Measurements from ENCODE around the gene SH3GL3. TPM values are rescaled to one million over a fixed set of nuclear protein-coding genes. Genes with fewer than 3 reads are reported as not detected.

SH3GL3 gene
- polyA plus RNA-seq, 1 of the 3 experiments (the other 2 are of a cell fraction): not detected

DNA sequence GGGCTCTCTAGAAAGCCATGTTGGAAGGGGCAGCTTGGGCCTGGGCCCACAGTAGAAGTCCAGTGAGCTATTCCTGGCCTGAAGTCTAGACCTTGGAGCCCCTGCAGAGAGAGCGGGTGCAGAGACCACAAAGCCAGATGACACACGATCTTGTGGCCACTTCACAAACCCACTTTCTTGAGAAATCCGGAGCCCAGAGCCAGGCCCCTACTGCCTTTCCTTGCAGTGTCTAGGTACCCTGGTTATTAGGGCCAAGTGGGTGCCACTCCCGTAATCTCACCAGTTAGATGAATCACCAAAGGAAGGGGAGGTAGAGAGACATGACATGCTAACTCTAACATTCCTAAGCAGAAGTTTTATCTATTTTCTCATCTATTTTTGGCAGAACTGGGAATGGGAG, 134.2 kb downstream of the SH3GL3 start (continued):
- TF ChIP-seq, protein P1, sequence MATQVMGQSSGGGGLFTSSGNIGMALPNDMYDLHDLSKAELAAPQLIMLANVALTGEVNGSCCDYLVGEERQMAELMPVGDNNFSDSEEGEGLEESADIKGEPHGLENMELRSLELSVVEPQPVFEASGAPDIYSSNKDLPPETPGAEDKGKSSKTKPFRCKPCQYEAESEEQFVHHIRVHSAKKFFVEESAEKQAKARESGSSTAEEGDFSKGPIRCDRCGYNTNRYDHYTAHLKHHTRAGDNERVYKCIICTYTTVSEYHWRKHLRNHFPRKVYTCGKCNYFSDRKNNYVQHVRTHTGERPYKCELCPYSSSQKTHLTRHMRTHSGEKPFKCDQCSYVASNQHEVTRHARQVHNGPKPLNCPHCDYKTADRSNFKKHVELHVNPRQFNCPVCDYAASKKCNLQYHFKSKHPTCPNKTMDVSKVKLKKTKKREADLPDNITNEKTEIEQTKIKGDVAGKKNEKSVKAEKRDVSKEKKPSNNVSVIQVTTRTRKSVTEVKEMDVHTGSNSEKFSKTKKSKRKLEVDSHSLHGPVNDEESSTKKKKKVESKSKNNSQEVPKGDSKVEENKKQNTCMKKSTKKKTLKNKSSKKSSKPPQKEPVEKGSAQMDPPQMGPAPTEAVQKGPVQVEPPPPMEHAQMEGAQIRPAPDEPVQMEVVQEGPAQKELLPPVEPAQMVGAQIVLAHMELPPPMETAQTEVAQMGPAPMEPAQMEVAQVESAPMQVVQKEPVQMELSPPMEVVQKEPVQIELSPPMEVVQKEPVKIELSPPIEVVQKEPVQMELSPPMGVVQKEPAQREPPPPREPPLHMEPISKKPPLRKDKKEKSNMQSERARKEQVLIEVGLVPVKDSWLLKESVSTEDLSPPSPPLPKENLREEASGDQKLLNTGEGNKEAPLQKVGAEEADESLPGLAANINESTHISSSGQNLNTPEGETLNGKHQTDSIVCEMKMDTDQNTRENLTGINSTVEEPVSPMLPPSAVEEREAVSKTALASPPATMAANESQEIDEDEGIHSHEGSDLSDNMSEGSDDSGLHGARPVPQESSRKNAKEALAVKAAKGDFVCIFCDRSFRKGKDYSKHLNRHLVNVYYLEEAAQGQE (IDR thresholded peaks at IDR 0.05; ENCODE audit: low read depth, low read length): no peak
- TF ChIP-seq, protein P2, sequence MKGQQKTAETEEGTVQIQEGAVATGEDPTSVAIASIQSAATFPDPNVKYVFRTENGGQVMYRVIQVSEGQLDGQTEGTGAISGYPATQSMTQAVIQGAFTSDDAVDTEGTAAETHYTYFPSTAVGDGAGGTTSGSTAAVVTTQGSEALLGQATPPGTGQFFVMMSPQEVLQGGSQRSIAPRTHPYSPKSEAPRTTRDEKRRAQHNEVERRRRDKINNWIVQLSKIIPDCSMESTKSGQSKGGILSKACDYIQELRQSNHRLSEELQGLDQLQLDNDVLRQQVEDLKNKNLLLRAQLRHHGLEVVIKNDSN (IDR thresholded peaks at IDR 0.05; ENCODE audit: borderline replicate concordance, low read depth): no peak
- TF ChIP-seq IRF3 (IDR thresholded peaks at IDR 0.05; ENCODE audit: low read depth, low read length) (no peak), TAF1 (IDR thresholded peaks at IDR 0.05; ENCODE audit: borderline replicate concordance, low read depth, low read length) (no peak), TCF12 (IDR thresholded peaks at IDR 0.05) (no peak)

- Histone ChIP-seq H3F3A (replicated peaks; ENCODE audit: insufficient read depth) (peaks cover 7% of the 10 kb centered on the region), H3K27me3 (ENCODE audit: insufficient read depth) (no peaks in the 10 kb centered on the region; the same call in 1 of the 2 replicates), H3K9ac (no peak overlapping the region), H3K9me2 (no peaks in the 10 kb centered on the region), H3K27ac (ENCODE audit: low read depth in 2 of 2, low read length in 1 of 2) (peak overlapping the region in 1 of 2 experiments; percentile 44; a peak in 2 of 4 replicates), H3K79me2 (ENCODE audit: insufficient read depth) (no peaks in the 10 kb centered on the region), H3K36me3 (replicated peaks in 1 of 2; ENCODE audit: control insufficient read depth in 1 of 2, insufficient read depth in 2 of 2, low read length in 1 of 2) (no peaks in the 10 kb centered on the region), H4K20me1 (ENCODE audit: insufficient read depth) (no peaks in the 10 kb centered on the region), H3K4me3 (ENCODE audit: low read depth in 2 of 2, low read length in 1 of 2) (no peak overlapping the region), H3K4me2 (peak overlapping the region; percentile 25; the same call in 1 of the 2 replicates), H2AFZ (ENCODE audit: low read depth) (no peak overlapping the region), H3K9me3 (no peaks in the 10 kb centered on the region), H3K4me1 (ENCODE audit: control insufficient read depth in 1 of 2, insufficient read depth in 2 of 2, low read depth in 1 of 2, low read length in 1 of 2) (peaks cover 0 to 9% of the 10 kb centered on the region in 2 experiments; a peak in 1 of 4 replicates)
- ChIA-PET CTCF (interaction anchor here (1.0 kb wide), 1 partner anchor 17 kb away, joined by 3 read pairs; no protein-coding TSS in a partner anchor), POLR2A (no interaction called here)
- no peak for DNase-seq
- TF ChIP-seq TCF12 (IDR thresholded peaks at IDR 0.05): no peak
- 0 out of 2 replicates have a peak, but pooled peaks have one; percentile 16 for TF ChIP-seq JUND (IDR thresholded peaks at IDR 0.05)
- TF ChIP-seq, protein P3, sequence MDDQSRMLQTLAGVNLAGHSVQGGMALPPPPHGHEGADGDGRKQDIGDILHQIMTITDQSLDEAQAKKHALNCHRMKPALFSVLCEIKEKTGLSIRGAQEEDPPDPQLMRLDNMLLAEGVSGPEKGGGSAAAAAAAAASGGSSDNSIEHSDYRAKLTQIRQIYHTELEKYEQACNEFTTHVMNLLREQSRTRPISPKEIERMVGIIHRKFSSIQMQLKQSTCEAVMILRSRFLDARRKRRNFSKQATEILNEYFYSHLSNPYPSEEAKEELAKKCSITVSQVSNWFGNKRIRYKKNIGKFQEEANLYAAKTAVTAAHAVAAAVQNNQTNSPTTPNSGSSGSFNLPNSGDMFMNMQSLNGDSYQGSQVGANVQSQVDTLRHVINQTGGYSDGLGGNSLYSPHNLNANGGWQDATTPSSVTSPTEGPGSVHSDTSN (IDR thresholded peaks at IDR 0.05): peak; percentile 34; the same call in 1 of the 2 replicates
- WGBS (ENCODE audit: low lambda C conversion rate): 5% methylated on average over 4 of the region's 4 CpGs
Measured at GRCh38 chr15:83582381-83582780, 135.2 kb downstream of the SH3GL3 start.

Data from SK-N-SH (cell line).